C4-2B (cell line): ENCODE results near the gene REG3G.
A peak's percentile ranks its signal among the peaks of the same experiment; 100 is the strongest.

Source experiments
- H3K27ac ChIP-seq: fragments of 450-650 bp; 2 replicates; pipeline ENCODE4 v1.5.1; 2017
- CTCF ChIP-seq: fragments of 450-650 bp; conservative IDR thresholded peaks from 2 replicates; pipeline ENCODE4 v1.5.1; 2017; ENCODE audit warnings: mild to moderate bottlenecking
- ZFX ChIP-seq: fragments of 450-650 bp; IDR thresholded peaks from 2 replicates; pipeline ENCODE4 v1.6.1; 2017

Gene REG3G

GRCh38 chr2:78999406-78999805, 26.1 kb upstream of the REG3G start:
- peak; percentile 57 for TF ChIP-seq CTCF
- TF ChIP-seq ZFX: no peak
- H3K27ac ChIP-seq: no peak overlapping the region

- H3K27ac ChIP-seq: no peak overlapping the region
- no peak for TF ChIP-seq CTCF
- no peak for TF ChIP-seq ZFX
Observed at GRCh38 chr2:79000008-79000576, 25.4 kb upstream of the REG3G start.

GRCh38 chr2:79001285-79001684, 24.2 kb upstream of the REG3G start:
- H3K27ac ChIP-seq: no peak overlapping the region
- no peak for TF ChIP-seq ZFX
- TF ChIP-seq CTCF: no peak

- H3K27ac ChIP-seq: no peak overlapping the region
- TF ChIP-seq CTCF (no peak), ZFX (no peak)
Observed at GRCh38 chr2:79004680-79005079, 20.8 kb upstream of the REG3G start.

GRCh38 chr2:79005216-79005615, 20.3 kb upstream of the REG3G start:
- H3K27ac ChIP-seq: no peak overlapping the region
- TF ChIP-seq ZFX (no peak), CTCF (no peak)

GRCh38 chr2:79009388-79009787, 16.1 kb upstream of the REG3G start:
- H3K27ac ChIP-seq: no peak overlapping the region
- TF ChIP-seq CTCF: no peak
- no peak for TF ChIP-seq ZFX

- no peak for TF ChIP-seq CTCF
- TF ChIP-seq ZFX: no peak
- H3K27ac ChIP-seq: no peak overlapping the region
Observed at GRCh38 chr2:79011496-79011895, 14.0 kb upstream of the REG3G start.
